ENCODE data around the gene ABT1. TPM values are rescaled to one million over a fixed set of nuclear protein-coding genes. Genes with fewer than 3 reads are reported as not detected.
A peak's percentile ranks its signal among the peaks of the same experiment; 100 is the strongest.

ABT1 gene
- total RNA-seq, 1 experiment from 2014 or later, result 26.7 TPM

GRCh38 chr6:26569433-26569764, 27.4 kb upstream of the ABT1 start:
- no peaks in the 10 kb centered on the region for H3K79me2 ChIP-seq (ENCODE audit: insufficient read depth, low read length)
- no peaks in the 10 kb centered on the region for H3K27me3 ChIP-seq (ENCODE audit: insufficient read depth, low read length)
- ChIA-PET CTCF (interaction anchor here (1.2 to 1.3 kb wide), 2 partner anchors 26 to 227 kb away, joined by 3 to 4 read pairs; no protein-coding TSS in a partner anchor), RAD21 (ENCODE audit: low non-redundant PET in 1 of 2, low total read pairs in 2 of 2, uncharacterized antibody in 2 of 2, unreplicated experiment in 2 of 2) (no interaction called here), POLR2A (interaction anchor here (1.0 to 2.2 kb wide), 2 partner anchors 13 to 15 kb away, joined by 6 read pairs; no protein-coding TSS in a partner anchor)
- H3K4me1 ChIP-seq (ENCODE audit: control insufficient read depth in 1 of 2, insufficient read depth in 2 of 2, low read length in 2 of 2), result peaks cover 2 to 59% of the 10 kb centered on the region in 2 experiments; a peak in 3 of 4 replicates
- ATAC-seq (no peak), DNase-seq (ENCODE audit: low read depth, low spot score) (no peak)
- H3K9ac ChIP-seq (ENCODE audit: low read length), result no peak overlapping the region
- no peaks in the 10 kb centered on the region for H3K9me2 ChIP-seq (ENCODE audit: insufficient read depth)
- no peaks in the 10 kb centered on the region for H3K36me3 ChIP-seq (ENCODE audit: control insufficient read depth in 1 of 2, insufficient read depth in 2 of 2, low read length in 2 of 2)
- no peak for TF ChIP-seq SIN3A (IDR thresholded peaks at IDR 0.05; ENCODE audit: low read depth)
- BruUV-seq (replicated peaks), result no TSS peak
- H3K27ac ChIP-seq (ENCODE audit: low read depth, low read length), result no peak overlapping the region
- no peak overlapping the region for H3K4me3 ChIP-seq (replicated peaks in 1 of 2; ENCODE audit: low read depth in 1 of 2, low read length in 2 of 2)
- intact Hi-C loops (cut with micrococcal nuclease), result no loop called here
- H2AFZ ChIP-seq (ENCODE audit: low read depth, low read length, poor library complexity, severe bottlenecking), result peak overlapping the region; percentile 39
- H3K9me3 ChIP-seq (ENCODE audit: control insufficient read depth in 1 of 2, insufficient read depth in 1 of 2, low read depth in 1 of 2, low read length in 2 of 2), result no peaks in the 10 kb centered on the region
- peak overlapping the region; percentile 81; the same call in 1 of the 2 replicates for H3K4me2 ChIP-seq (ENCODE audit: low read length)
- H4K20me1 ChIP-seq (ENCODE audit: insufficient read depth), result no peaks in the 10 kb centered on the region

- DNase-seq (ENCODE audit: low read depth, low spot score), result no peak
- TSS peak; percentile 34 for BruUV-seq (replicated peaks)
- Histone ChIP-seq H3K9ac (ENCODE audit: low read length) (peak overlapping the region; percentile 22), H3K9me3 (ENCODE audit: control insufficient read depth in 1 of 2, insufficient read depth in 1 of 2, low read depth in 1 of 2, low read length in 2 of 2) (no peaks in the 10 kb centered on the region), H3K4me2 (ENCODE audit: low read length) (peak overlapping the region; percentile 81), H3K27ac (ENCODE audit: low read depth, low read length) (peak overlapping the region; percentile 26), H3K36me3 (ENCODE audit: control insufficient read depth in 1 of 2, insufficient read depth in 2 of 2, low read length in 2 of 2) (no peaks in the 10 kb centered on the region), H3K4me1 (ENCODE audit: control insufficient read depth in 1 of 2, insufficient read depth in 2 of 2, low read length in 2 of 2) (peaks cover 2 to 61% of the 10 kb centered on the region in 2 experiments; a peak in 3 of 4 replicates), H2AFZ (ENCODE audit: low read depth, low read length, poor library complexity, severe bottlenecking) (peak overlapping the region; percentile 39), H4K20me1 (ENCODE audit: insufficient read depth) (no peaks in the 10 kb centered on the region), H3K9me2 (ENCODE audit: insufficient read depth) (no peaks in the 10 kb centered on the region), H3K79me2 (ENCODE audit: insufficient read depth, low read length) (no peaks in the 10 kb centered on the region), H3K27me3 (ENCODE audit: insufficient read depth, low read length) (no peaks in the 10 kb centered on the region), H3K4me3 (replicated peaks in 1 of 2; ENCODE audit: low read depth in 1 of 2, low read length in 2 of 2) (peak overlapping the region; percentile 21 to 42)
- no peak for ATAC-seq
- ChIA-PET RAD21 (ENCODE audit: low non-redundant PET in 1 of 2, low total read pairs in 2 of 2, uncharacterized antibody in 2 of 2, unreplicated experiment in 2 of 2) (no interaction called here), POLR2A (interaction anchor here (0.6 to 1.6 kb wide), 5 partner anchors 14 to 32 kb away, joined by 3 to 7 read pairs (median 5); partner anchors contain the start of gene HMGN4), CTCF (interaction anchor here (1.2 to 3.5 kb wide), 3 partner anchors 25 to 228 kb away, joined by 3 to 28 read pairs (median 4); partner anchors contain the start of gene ABT1)
- intact Hi-C loops (cut with micrococcal nuclease), result loop anchor here (10.0 kb wide), 2 partner anchors 505 to 665 kb away; no protein-coding TSS in a partner anchor
- TF ChIP-seq EGR1 (IDR thresholded peaks at IDR 0.05; ENCODE audit: low read depth), result no peak
- TF ChIP-seq ZFX (IDR thresholded peaks at IDR 0.05), result no peak
- TF ChIP-seq TCF7L2 (IDR thresholded peaks at IDR 0.05; ENCODE audit: borderline replicate concordance, extremely low read depth, insufficient read depth, insufficient read length), result no peak
- TF ChIP-seq POLR2A (IDR thresholded peaks at IDR 0.05; ENCODE audit: borderline replicate concordance, extremely low read depth, insufficient read depth, insufficient read length), result no peak
- TF ChIP-seq ZNF274 (IDR thresholded peaks at IDR 0.05; ENCODE audit: low read depth, low read length), result no peak
- no peak for TF ChIP-seq POLR2AphosphoS5 (IDR thresholded peaks at IDR 0.05; ENCODE audit: low read depth, low read length)
- no peak for TF ChIP-seq SIN3A (IDR thresholded peaks at IDR 0.05; ENCODE audit: low read depth)
- no peak for TF ChIP-seq JUND (IDR thresholded peaks at IDR 0.05)
- TF ChIP-seq CEBPB (IDR thresholded peaks at IDR 0.05; ENCODE audit: low read depth), result no peak
These were observed 26.5 kb upstream of the ABT1 start for GRCh38 chr6:26570027-26570809.

Data from HCT116 (cell line).